Erythroblast (primary cell): ENCODE results near the gene TUBGCP4.

ENCODE experiments used
- DNase-seq, 2 experiments: peaks; one replicate each; lab custom pipeline; 2025; lab: John Stamatoyannopoulos, UW
- GATA1 ChIP-seq: IDR thresholded peaks from 2 replicates; pipeline ENCODE4 v1.6.1; 2011; ENCODE audit warnings: low read depth, mild to moderate bottlenecking, control low read depth, low read length, moderate library complexity
- POLR2A ChIP-seq: IDR thresholded peaks from 2 replicates; pipeline ENCODE4 v1.6.1; 2011; ENCODE audit warnings: mild to moderate bottlenecking, low read length

TUBGCP4 gene

GRCh38 chr15:43370975-43371974 is at the start of gene TUBGCP4, which contains the start of gene ZSCAN29:
Gene TUBGCP4, plus strand, starts transcription at chr15:43371101. Its CDS starts 254 bp downstream, at chr15:43371355.
Gene ZSCAN29, minus strand, starts transcription at chr15:43371043. Its CDS starts 1,130 bp downstream, at chr15:43369913.
- DNase-seq: peak; percentile 87 to 91

GRCh38 chr15:43325039-43325684 is 45.7 kb upstream of the TUBGCP4 start:
- no peak for DNase-seq

More at GRCh38 chr15:43370975-43371974, at the start of gene TUBGCP4, which contains the start of gene ZSCAN29:
- TF ChIP-seq GATA1 (no peak), POLR2A (peak; percentile 69)

GRCh38 chr15:43329217-43329959 is 41.5 kb upstream of the TUBGCP4 start:
- TF ChIP-seq GATA1 (no peak), POLR2A (no peak)

More at GRCh38 chr15:43325039-43325684, 45.7 kb upstream of the TUBGCP4 start:
- TF ChIP-seq POLR2A: no peak
- TF ChIP-seq GATA1: no peak

GRCh38 chr15:43329960-43330779 is 40.7 kb upstream of the TUBGCP4 start, which contains the start of gene LCMT2:
Gene LCMT2, minus strand, starts transcription at chr15:43330573. Its CDS starts 84 bp downstream, at chr15:43330489.
- peak; percentile 97 for DNase-seq
- TF ChIP-seq POLR2A (peak; percentile 98), GATA1 (no peak)

More at GRCh38 chr15:43329217-43329959, 41.5 kb upstream of the TUBGCP4 start:
- peak; percentile 51 to 62 for DNase-seq

GRCh38 chr15:43330780-43331087 is 40.2 kb upstream of the TUBGCP4 start:
- no peak for TF ChIP-seq POLR2A
- TF ChIP-seq GATA1: no peak
- no peak for DNase-seq

GRCh38 chr15:43346305-43346704 is 24.6 kb upstream of the TUBGCP4 start:
- peak; percentile 35 to 36 for DNase-seq
- no peak for TF ChIP-seq POLR2A
- no peak for TF ChIP-seq GATA1

- DNase-seq: no peak
- TF ChIP-seq GATA1 (no peak), POLR2A (no peak)
Measured at GRCh38 chr15:43347114-43347513, 23.8 kb upstream of the TUBGCP4 start.

GRCh38 chr15:43352693-43353382 is 18.1 kb upstream of the TUBGCP4 start:
- DNase-seq: no peak
- no peak for TF ChIP-seq POLR2A
- TF ChIP-seq GATA1: no peak

GRCh38 chr15:43360821-43361220 is 10.1 kb upstream of the TUBGCP4 start:
- no peak for DNase-seq
- no peak for TF ChIP-seq GATA1
- no peak for TF ChIP-seq POLR2A

- TF ChIP-seq POLR2A (no peak), GATA1 (no peak)
- DNase-seq: peak; percentile 7 to 24
Measured at GRCh38 chr15:43361313-43361903, 9.5 kb upstream of the TUBGCP4 start.

- DNase-seq: peak; percentile 55 to 61
- TF ChIP-seq POLR2A: no peak
- no peak for TF ChIP-seq GATA1
Measured at GRCh38 chr15:43370310-43370974, 459 bp upstream of the TUBGCP4 start.
